ENCODE measurements around the gene HDAC4. TPM values are rescaled to one million over a fixed set of nuclear protein-coding genes. Genes with fewer than 3 reads are reported as not detected.

Gene HDAC4
- total and polyA plus RNA-seq, 9 donors: 10.1 to 17.6 (median 13.3) TPM

- 74% methylated on average over 15 of the region's 16 CpGs for WGBS (ENCODE audit: insufficient coverage)
- no peaks in the 10 kb centered on the region for H3K9me3 ChIP-seq (replicated peaks; ENCODE audit: control insufficient read depth, low read depth, low read length)
- peak; percentile 72 for DNase-seq
- H3K27me3 ChIP-seq (ENCODE audit: control insufficient read depth, insufficient read depth, low read length): no peaks in the 10 kb centered on the region
- peak overlapping the region; percentile 87 for H3K27ac ChIP-seq (ENCODE audit: low read length)
- no peaks in the 10 kb centered on the region for H3K36me3 ChIP-seq (ENCODE audit: control insufficient read depth, insufficient read depth, low read length)
- H3K4me1 ChIP-seq (ENCODE audit: control insufficient read depth, insufficient read depth, low read length): peaks cover 57% of the 10 kb centered on the region
- H3K4me3 ChIP-seq (ENCODE audit: low read length): no peak overlapping the region
Measured at GRCh38 chr2:239326831-239327535, 73.8 kb downstream of the HDAC4 start.

- DNase-seq: no peak
- Histone ChIP-seq H3K27ac (ENCODE audit: low read length) (no peak overlapping the region), H3K27me3 (ENCODE audit: control insufficient read depth, insufficient read depth, low read length) (no peaks in the 10 kb centered on the region), H3K4me1 (ENCODE audit: control insufficient read depth, insufficient read depth, low read length) (peaks cover 40% of the 10 kb centered on the region), H3K36me3 (ENCODE audit: control insufficient read depth, insufficient read depth, low read length) (no peaks in the 10 kb centered on the region), H3K9me3 (replicated peaks; ENCODE audit: control insufficient read depth, low read depth, low read length) (no peaks in the 10 kb centered on the region), H3K4me3 (ENCODE audit: low read length) (no peak overlapping the region)
- WGBS (ENCODE audit: insufficient coverage): 75% methylated on average over 14 of the region's 14 CpGs
Measured at GRCh38 chr2:239324456-239324855, 76.4 kb downstream of the HDAC4 start.

GRCh38 chr2:239323447-239323846, 77.4 kb downstream of the HDAC4 start:
- H3K4me1 ChIP-seq (ENCODE audit: control insufficient read depth, insufficient read depth, low read length): peaks cover 38% of the 10 kb centered on the region

GRCh38 chr2:239322416-239323086, 78.3 kb downstream of the HDAC4 start:
- DNase-seq: no peak
- Histone ChIP-seq H3K4me3 (ENCODE audit: low read length) (no peak overlapping the region), H3K4me1 (ENCODE audit: control insufficient read depth, insufficient read depth, low read length) (peaks cover 38% of the 10 kb centered on the region), H3K27me3 (ENCODE audit: control insufficient read depth, insufficient read depth, low read length) (no peaks in the 10 kb centered on the region), H3K36me3 (ENCODE audit: control insufficient read depth, insufficient read depth, low read length) (no peaks in the 10 kb centered on the region), H3K27ac (ENCODE audit: low read length) (no peak overlapping the region), H3K9me3 (replicated peaks; ENCODE audit: control insufficient read depth, low read depth, low read length) (no peaks in the 10 kb centered on the region)
- WGBS (ENCODE audit: insufficient coverage): 100% methylated on average over 4 of the region's 14 CpGs

More at GRCh38 chr2:239323447-239323846, 77.4 kb downstream of the HDAC4 start:
- no peaks in the 10 kb centered on the region for H3K9me3 ChIP-seq (replicated peaks; ENCODE audit: control insufficient read depth, low read depth, low read length)
- H3K27ac ChIP-seq (ENCODE audit: low read length): no peak overlapping the region
- H3K27me3 ChIP-seq (ENCODE audit: control insufficient read depth, insufficient read depth, low read length): no peaks in the 10 kb centered on the region
- WGBS (ENCODE audit: insufficient coverage): 81% methylated on average over 11 of the region's 14 CpGs
- H3K36me3 ChIP-seq (ENCODE audit: control insufficient read depth, insufficient read depth, low read length): no peaks in the 10 kb centered on the region
- no peak overlapping the region for H3K4me3 ChIP-seq (ENCODE audit: low read length)
- no peak for DNase-seq

- 96% methylated on average over 4 of the region's 9 CpGs for WGBS (ENCODE audit: insufficient coverage)
- no peak overlapping the region for H3K4me3 ChIP-seq (ENCODE audit: low read length)
- no peaks in the 10 kb centered on the region for H3K36me3 ChIP-seq (ENCODE audit: control insufficient read depth, insufficient read depth, low read length)
- H3K27ac ChIP-seq (ENCODE audit: low read length): no peak overlapping the region
- peaks cover 38% of the 10 kb centered on the region for H3K4me1 ChIP-seq (ENCODE audit: control insufficient read depth, insufficient read depth, low read length)
- H3K27me3 ChIP-seq (ENCODE audit: control insufficient read depth, insufficient read depth, low read length): no peaks in the 10 kb centered on the region
- no peaks in the 10 kb centered on the region for H3K9me3 ChIP-seq (replicated peaks; ENCODE audit: control insufficient read depth, low read depth, low read length)
- no peak for DNase-seq
Measured at GRCh38 chr2:239321596-239322415, 79.0 kb downstream of the HDAC4 start.

GRCh38 chr2:239318790-239319661, 81.8 kb downstream of the HDAC4 start:
- peaks cover 39% of the 10 kb centered on the region for H3K4me1 ChIP-seq (ENCODE audit: control insufficient read depth, insufficient read depth, low read length)
- peak overlapping the region; percentile 92 for H3K27ac ChIP-seq (ENCODE audit: low read length)
- H3K27me3 ChIP-seq (ENCODE audit: control insufficient read depth, insufficient read depth, low read length): no peaks in the 10 kb centered on the region
- WGBS (ENCODE audit: insufficient coverage): 34% methylated on average over 13 of the region's 20 CpGs
- H3K36me3 ChIP-seq (ENCODE audit: control insufficient read depth, insufficient read depth, low read length): no peaks in the 10 kb centered on the region
- peaks cover 2% of the 10 kb centered on the region for H3K9me3 ChIP-seq (replicated peaks; ENCODE audit: control insufficient read depth, low read depth, low read length)
- H3K4me3 ChIP-seq (ENCODE audit: low read length): peak overlapping the region; percentile 23
- DNase-seq: no peak

- Histone ChIP-seq H3K27ac (ENCODE audit: low read length) (peak overlapping the region; percentile 92), H3K27me3 (ENCODE audit: control insufficient read depth, insufficient read depth, low read length) (no peaks in the 10 kb centered on the region), H3K4me1 (ENCODE audit: control insufficient read depth, insufficient read depth, low read length) (peaks cover 48% of the 10 kb centered on the region), H3K9me3 (replicated peaks; ENCODE audit: control insufficient read depth, low read depth, low read length) (peaks cover 2% of the 10 kb centered on the region), H3K4me3 (ENCODE audit: low read length) (no peak overlapping the region), H3K36me3 (ENCODE audit: control insufficient read depth, insufficient read depth, low read length) (no peaks in the 10 kb centered on the region)
- WGBS (ENCODE audit: insufficient coverage): 93% methylated on average over 14 of the region's 18 CpGs
- no peak for DNase-seq
Measured at GRCh38 chr2:239318151-239318611, 82.6 kb downstream of the HDAC4 start.

GRCh38 chr2:239316562-239317465, 84.0 kb downstream of the HDAC4 start:
- H3K36me3 ChIP-seq (ENCODE audit: control insufficient read depth, insufficient read depth, low read length): no peaks in the 10 kb centered on the region
- 52% methylated on average over 10 of the region's 20 CpGs for WGBS (ENCODE audit: insufficient coverage)
- peak overlapping the region; percentile 89 for H3K27ac ChIP-seq (ENCODE audit: low read length)
- peaks cover 2% of the 10 kb centered on the region for H3K9me3 ChIP-seq (replicated peaks; ENCODE audit: control insufficient read depth, low read depth, low read length)
- H3K4me3 ChIP-seq (ENCODE audit: low read length): peak overlapping the region; percentile 4
- peaks cover 58% of the 10 kb centered on the region for H3K4me1 ChIP-seq (ENCODE audit: control insufficient read depth, insufficient read depth, low read length)
- no peaks in the 10 kb centered on the region for H3K27me3 ChIP-seq (ENCODE audit: control insufficient read depth, insufficient read depth, low read length)
- DNase-seq: peak; percentile 85

- peaks cover 73% of the 10 kb centered on the region for H3K4me1 ChIP-seq (ENCODE audit: control insufficient read depth, insufficient read depth, low read length)
- no peaks in the 10 kb centered on the region for H3K27me3 ChIP-seq (ENCODE audit: control insufficient read depth, insufficient read depth, low read length)
- no peak for DNase-seq
- no peak overlapping the region for H3K4me3 ChIP-seq (ENCODE audit: low read length)
- no peak overlapping the region for H3K27ac ChIP-seq (ENCODE audit: low read length)
- WGBS (ENCODE audit: insufficient coverage): 88% methylated on average over 5 of the region's 10 CpGs
- no peaks in the 10 kb centered on the region for H3K36me3 ChIP-seq (ENCODE audit: control insufficient read depth, insufficient read depth, low read length)
- H3K9me3 ChIP-seq (replicated peaks; ENCODE audit: control insufficient read depth, low read depth, low read length): peaks cover 2% of the 10 kb centered on the region
Measured at GRCh38 chr2:239315308-239315707, 85.5 kb downstream of the HDAC4 start.

Measured in muscle of leg (tissue), 11 donors.